DND-41 (cell line): Measurements from ENCODE around the gene SHANK1.

Source experiments
- ATAC-seq: fragments of 200-7000 bp; cut with Tn5 transposase; 3 replicates; pipeline ENCODE4 v1.9.1; 2021; ENCODE audit warnings: low read depth; ENCODE audit not compliant: insufficient read depth
- DNase-seq: peaks from one replicate; pipeline ENCODE4 v3.0.0-alpha.2; 2020
- H2AFZ ChIP-seq: 2 replicates; pipeline ENCODE4 v1.6.0; 2012; ENCODE audit warnings: low read depth, low read length
- H3K27ac ChIP-seq: 2 replicates; pipeline ENCODE4 v1.5.1; 2012; ENCODE audit warnings: low read length, inconsistent platforms
- H3K27me3 ChIP-seq: fragments of 200-600 bp; sonication (generic); 2 replicates; pipeline ENCODE4 v1.6.0; 2012; ENCODE audit warnings: low read length, mild to moderate bottlenecking, inconsistent platforms; ENCODE audit not compliant: insufficient read depth, poor library complexity
- H3K36me3 ChIP-seq: 2 replicates; pipeline ENCODE4 v1.5.1; 2012; ENCODE audit warnings: low read length, inconsistent platforms; ENCODE audit not compliant: insufficient read depth
- H3K4me1 ChIP-seq: 2 replicates; pipeline ENCODE4 v1.5.1; 2012; ENCODE audit warnings: mild to moderate bottlenecking, low read length; ENCODE audit not compliant: insufficient read depth
- H3K4me2 ChIP-seq: 2 replicates; pipeline ENCODE4 v1.6.0; 2012; ENCODE audit warnings: mild to moderate bottlenecking, moderate library complexity, low read length, inconsistent platforms; ENCODE audit not compliant: insufficient read depth
- H3K4me3 ChIP-seq, 2 experiments: fragments of 200-600 bp in 1 of 2; shearing (Covaris generic) in 1 of 2; 2 replicates each; pipeline ENCODE4 v1.5.1; 2012 to 2016; ENCODE audit warnings: inconsistent platforms in 2 of 2, low read length in 2 of 2, mild to moderate bottlenecking in 2 of 2, low read depth in 1 of 2, moderate library complexity in 1 of 2
- H3K79me2 ChIP-seq: 2 replicates; pipeline ENCODE4 v1.6.0; 2012; ENCODE audit warnings: low read length, inconsistent platforms; ENCODE audit not compliant: insufficient read depth
- H3K9ac ChIP-seq: 2 replicates; pipeline ENCODE4 v1.6.0; 2012; ENCODE audit warnings: low read depth, mild to moderate bottlenecking, inconsistent platforms, low read length, moderate library complexity
- H3K9me3 ChIP-seq: 2 replicates; pipeline ENCODE4 v1.5.1; 2012; ENCODE audit warnings: low read length, moderate library complexity, mild to moderate bottlenecking, inconsistent platforms; ENCODE audit not compliant: insufficient read depth, severe bottlenecking
- H4K20me1 ChIP-seq: 2 replicates; pipeline ENCODE4 v1.6.0; 2012; ENCODE audit warnings: low read length; ENCODE audit not compliant: insufficient read depth
- CTCF ChIP-seq: IDR thresholded peaks from 2 replicates; pipeline ENCODE4 v1.5.1; 2012; ENCODE audit warnings: borderline replicate concordance, low read length, moderate library complexity, mild to moderate bottlenecking; ENCODE audit not compliant: poor library complexity, severe bottlenecking; ENCODE audit errors: extremely low read depth
- EZH2 ChIP-seq: IDR thresholded peaks from 3 replicates; pipeline ENCODE4 v1.6.1; 2012; ENCODE audit warnings: borderline replicate concordance, low read depth, mild to moderate bottlenecking, moderate library complexity, low read length, inconsistent platforms; ENCODE audit not compliant: severe bottlenecking

Gene SHANK1

GRCh38 chr19:50713556-50714236, 5.9 kb downstream of the SHANK1 start:
- Histone ChIP-seq H3K27ac (no peak overlapping the region), H3K36me3 (no peaks in the 10 kb centered on the region), H4K20me1 (peaks cover 12% of the 10 kb centered on the region), H3K79me2 (no peaks in the 10 kb centered on the region), H3K9ac (no peak overlapping the region), H3K9me3 (no peaks in the 10 kb centered on the region), H3K27me3 (peaks cover 21% of the 10 kb centered on the region), H3K4me2 (no peak overlapping the region), H2AFZ (no peak overlapping the region), H3K4me3 (no peak overlapping the region), H3K4me1 (peaks cover 13% of the 10 kb centered on the region)
- DNase-seq (peak; percentile 35), ATAC-seq (peak; percentile 46)
- TF ChIP-seq EZH2 (no peak), CTCF (no peak)

- Histone ChIP-seq H3K27ac (no peak overlapping the region), H3K36me3 (no peaks in the 10 kb centered on the region), H4K20me1 (peaks cover 10% of the 10 kb centered on the region), H2AFZ (no peak overlapping the region), H3K9ac (no peak overlapping the region), H3K27me3 (peaks cover 12% of the 10 kb centered on the region), H3K4me2 (no peak overlapping the region), H3K79me2 (no peaks in the 10 kb centered on the region), H3K4me1 (peaks cover 8% of the 10 kb centered on the region), H3K9me3 (no peaks in the 10 kb centered on the region), H3K4me3 (no peak overlapping the region)
- peak; percentile 60 for DNase-seq
- ATAC-seq: peak; percentile 85
- TF ChIP-seq EZH2 (no peak), CTCF (no peak)
These were observed 6.8 kb downstream of the SHANK1 start for GRCh38 chr19:50712833-50713232.

GRCh38 chr19:50711805-50712204, 7.8 kb downstream of the SHANK1 start:
- 0 out of 2 replicates have a peak, but pooled peaks cover under 1% of the 10 kb centered on the region for H4K20me1 ChIP-seq
- no peak overlapping the region for H3K9ac ChIP-seq

More at GRCh38 chr19:50711805-50712204, 7.8 kb downstream of the SHANK1 start:
- no peak overlapping the region for H3K4me2 ChIP-seq
- H3K27ac ChIP-seq: no peak overlapping the region
- ATAC-seq: no peak
- H3K79me2 ChIP-seq: no peaks in the 10 kb centered on the region
- peaks cover 4% of the 10 kb centered on the region for H3K27me3 ChIP-seq
- DNase-seq: no peak
- no peak for TF ChIP-seq CTCF
- TF ChIP-seq EZH2: no peak
- H3K4me3 ChIP-seq: no peak overlapping the region
- no peak overlapping the region for H2AFZ ChIP-seq
- peaks cover 8% of the 10 kb centered on the region for H3K4me1 ChIP-seq
- H3K9me3 ChIP-seq: no peaks in the 10 kb centered on the region
- no peaks in the 10 kb centered on the region for H3K36me3 ChIP-seq
